Uterus (tissue), 2 donors: Measurements from ENCODE around the gene GATD1.

Experiments
- CTCF ChIP-seq, 4 experiments: fragments of 200-600 bp in 2 of 4; fragments of 450-650 bp in 2 of 4; sonication (generic) in 2 of 4; IDR thresholded peaks; one replicate each; pipeline ENCODE4 v1.5.1; 2016 to 2019; ENCODE audit warnings: antibody characterized with exemption in 4 of 4, mild to moderate bottlenecking in 2 of 4, moderate library complexity in 1 of 4
- POLR2A ChIP-seq, 2 donors: fragments of 450-650 bp; IDR thresholded peaks; one replicate each; pipeline ENCODE4 v1.6.1; 2016; ENCODE audit warnings: antibody characterized with exemption in 2 of 2, mild to moderate bottlenecking in 1 of 2, moderate library complexity in 1 of 2

DNA sequence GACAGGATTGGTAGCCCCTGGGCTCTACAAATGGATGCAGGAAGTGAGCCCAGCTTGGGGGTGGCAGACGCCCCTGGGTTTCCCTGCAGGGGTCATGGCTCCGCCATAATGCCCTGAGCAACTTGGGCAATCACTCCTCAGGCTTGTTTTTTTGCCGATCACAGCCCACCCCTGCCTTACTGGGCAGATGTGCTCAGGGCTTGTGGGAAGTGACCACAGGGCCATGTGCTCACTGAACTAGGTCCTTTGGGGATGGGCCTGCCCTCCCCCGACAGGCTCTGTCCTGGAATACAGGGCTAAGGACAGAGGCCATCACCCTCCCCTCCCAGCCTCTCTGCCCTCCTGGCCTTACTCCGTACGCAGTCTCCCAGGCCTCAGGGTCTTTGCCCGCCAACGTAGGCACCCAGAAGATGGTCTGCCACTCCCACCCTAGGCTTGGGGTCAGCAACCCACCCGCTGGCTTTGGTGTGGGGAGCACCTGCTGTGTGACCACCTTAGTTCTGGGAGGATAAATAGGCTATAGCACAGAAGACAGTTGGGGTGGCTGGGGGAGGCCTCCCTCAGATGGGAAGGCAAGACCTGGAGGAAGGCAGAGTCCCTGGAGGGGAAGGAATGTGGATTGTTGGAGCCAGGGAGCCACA lies 36.3 kb upstream of the GATD1 start:
- no peak for TF ChIP-seq CTCF (IDR thresholded peaks at IDR 0.05)
- TF ChIP-seq POLR2A (IDR thresholded peaks at IDR 0.05), result no peak
